ENCODE results near the gene KRT24. TPM values are rescaled to one million over a fixed set of nuclear protein-coding genes. Genes with fewer than 3 reads are reported as not detected.

Gene KRT24
- polyA plus RNA-seq, 6 donors from 2014 or later: not detected

DNA sequence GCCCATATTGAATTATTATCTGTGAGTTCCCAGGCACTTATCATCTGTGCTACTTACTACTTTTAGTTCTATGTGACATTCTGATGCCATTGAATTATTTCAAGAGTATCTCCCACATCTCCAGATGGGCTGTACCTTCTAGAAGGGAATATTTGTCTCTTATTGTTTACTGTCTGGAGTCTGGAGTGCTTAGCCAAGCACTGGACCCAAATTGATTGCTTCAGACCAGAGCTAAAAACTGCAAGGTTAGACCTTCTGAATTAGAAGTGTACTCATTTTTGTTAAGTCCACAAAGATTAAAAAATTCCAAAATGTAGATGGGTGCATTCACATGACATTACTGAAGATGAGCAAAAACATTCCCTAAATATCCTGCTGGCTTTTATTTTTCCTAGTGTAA, 22.6 kb downstream of the KRT24 start:
- Mint-ChIP-seq H3K4me3 (no peak overlapping the region), H3K27ac (no peak overlapping the region), H3K4me1 (no peaks in the 10 kb centered on the region), H3K27me3 (peaks cover 38 to 62% (median 51%) of the 10 kb centered on the region in 3 donors), H3K36me3 (no peaks in the 10 kb centered on the region), H3K9me3 (no peaks in the 10 kb centered on the region)
- no peak for DNase-seq
- no peak for ATAC-seq (ENCODE audit: low read depth in 2 of 2)

DNA sequence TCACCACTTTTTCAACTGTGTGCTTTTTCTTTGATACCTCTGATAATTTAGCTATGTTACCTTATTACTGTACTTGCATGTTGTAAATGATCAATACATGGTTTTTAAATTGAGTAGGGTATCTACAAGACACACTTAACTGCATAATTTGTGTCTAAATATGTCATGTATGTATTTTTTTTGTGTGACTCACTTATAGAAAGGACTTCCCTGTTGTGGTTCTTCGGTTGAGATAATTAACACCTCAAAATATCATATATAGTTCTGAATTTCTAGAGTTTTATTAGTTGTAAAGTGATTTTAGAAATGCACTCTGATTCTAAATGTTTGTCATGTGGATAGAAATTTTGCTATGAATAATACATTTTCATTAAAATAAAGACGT, 24.0 kb downstream of the KRT24 start:
- peaks cover 44 to 73% (median 64%) of the 10 kb centered on the region in 3 donors for H3K27me3 Mint-ChIP-seq
- H3K4me3 Mint-ChIP-seq: no peak overlapping the region
- no peaks in the 10 kb centered on the region for H3K9me3 Mint-ChIP-seq
- DNase-seq: no peak
- H3K4me1 Mint-ChIP-seq: no peaks in the 10 kb centered on the region
- H3K27ac Mint-ChIP-seq: no peak overlapping the region
- ATAC-seq (ENCODE audit: low read depth in 2 of 2): no peak
- no peaks in the 10 kb centered on the region for H3K36me3 Mint-ChIP-seq

DNA sequence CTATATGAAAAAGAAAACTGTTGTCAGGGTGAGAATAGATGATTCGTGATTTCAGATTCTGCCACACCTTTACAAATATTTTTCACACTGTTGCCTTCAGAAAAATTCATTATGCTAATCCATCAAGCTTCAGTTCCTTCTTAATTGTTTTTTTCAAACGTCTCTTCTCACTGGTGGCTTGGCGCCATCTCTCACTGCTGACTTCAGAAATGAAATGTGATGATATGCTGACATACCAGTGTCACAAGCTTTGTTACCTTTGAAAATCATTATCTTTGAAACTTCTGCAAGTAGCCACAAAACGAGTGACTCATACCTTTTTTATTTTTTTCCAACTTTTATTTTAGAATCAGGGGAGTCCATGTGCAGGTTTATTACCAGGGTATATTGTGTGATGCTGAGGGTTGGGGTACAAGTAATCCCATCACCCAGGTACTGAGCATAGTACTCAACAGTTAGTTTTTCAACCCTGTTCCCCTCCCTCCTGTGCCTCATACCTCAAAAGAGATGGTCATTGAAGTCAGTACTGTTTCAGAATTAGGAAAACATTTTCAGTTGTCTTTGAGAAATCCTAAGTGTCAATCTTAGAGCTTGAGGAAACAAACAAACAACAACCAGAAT, 24.5 kb downstream of the KRT24 start:
- no peak overlapping the region for H3K4me3 Mint-ChIP-seq
- no peaks in the 10 kb centered on the region for H3K4me1 Mint-ChIP-seq
- H3K9me3 Mint-ChIP-seq: no peaks in the 10 kb centered on the region
- ATAC-seq (ENCODE audit: low read depth in 2 of 2): no peak
- no peak for DNase-seq
- peaks cover 47 to 76% (median 69%) of the 10 kb centered on the region in 3 donors for H3K27me3 Mint-ChIP-seq
- no peaks in the 10 kb centered on the region for H3K36me3 Mint-ChIP-seq
- no peak overlapping the region for H3K27ac Mint-ChIP-seq

DNA sequence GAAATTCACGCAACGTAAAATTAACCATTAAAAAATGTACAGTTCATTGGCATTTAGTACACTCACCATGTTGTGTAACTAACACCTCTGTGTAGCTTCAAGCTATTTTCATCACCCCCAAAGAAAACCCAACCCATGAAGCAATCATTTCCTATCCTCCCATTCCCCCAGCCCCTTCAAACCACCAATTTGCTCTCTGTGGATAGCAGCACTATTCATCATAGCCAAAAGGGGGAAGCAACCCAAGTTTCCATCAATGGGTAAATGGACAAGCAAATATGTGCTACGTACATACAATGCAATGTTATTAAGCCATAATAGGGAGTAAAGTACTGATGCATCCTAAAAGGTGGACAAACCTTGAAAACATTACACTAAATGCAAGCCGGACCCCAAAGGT, 27.6 kb downstream of the KRT24 start:
- Mint-ChIP-seq H3K27me3 (peaks cover 41 to 66% (median 57%) of the 10 kb centered on the region in 3 donors), H3K27ac (no peak overlapping the region), H3K36me3 (no peaks in the 10 kb centered on the region), H3K4me1 (no peaks in the 10 kb centered on the region), H3K4me3 (no peak overlapping the region), H3K9me3 (no peaks in the 10 kb centered on the region)
- ATAC-seq (ENCODE audit: low read depth in 2 of 2) (no peak), DNase-seq (no peak)

DNA sequence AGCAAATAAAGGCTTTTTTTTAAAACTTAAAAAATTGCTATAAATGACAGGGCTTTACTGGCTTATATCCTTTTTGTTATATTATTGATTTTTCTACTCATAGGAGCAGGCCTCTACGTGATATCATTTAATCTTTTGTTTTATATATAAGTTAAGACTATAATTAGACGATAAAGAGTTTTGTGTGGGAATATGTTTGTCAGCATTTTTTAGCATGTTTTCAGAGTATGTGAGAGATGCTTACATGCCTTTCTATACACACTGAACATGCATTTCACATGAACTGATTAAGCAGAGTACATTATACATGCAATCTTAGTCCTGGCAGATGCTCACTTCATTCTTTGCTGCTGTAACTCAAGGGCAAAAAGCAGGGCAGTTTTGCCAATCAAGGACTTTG, 30.9 kb downstream of the KRT24 start:
- Mint-ChIP-seq H3K9me3 (no peaks in the 10 kb centered on the region), H3K4me1 (no peaks in the 10 kb centered on the region), H3K27me3 (peaks cover 36 to 62% (median 37%) of the 10 kb centered on the region in 3 donors), H3K4me3 (no peak overlapping the region), H3K27ac (no peak overlapping the region), H3K36me3 (no peaks in the 10 kb centered on the region)
- ATAC-seq (ENCODE audit: low read depth in 2 of 2) (no peak), DNase-seq (no peak)

DNA sequence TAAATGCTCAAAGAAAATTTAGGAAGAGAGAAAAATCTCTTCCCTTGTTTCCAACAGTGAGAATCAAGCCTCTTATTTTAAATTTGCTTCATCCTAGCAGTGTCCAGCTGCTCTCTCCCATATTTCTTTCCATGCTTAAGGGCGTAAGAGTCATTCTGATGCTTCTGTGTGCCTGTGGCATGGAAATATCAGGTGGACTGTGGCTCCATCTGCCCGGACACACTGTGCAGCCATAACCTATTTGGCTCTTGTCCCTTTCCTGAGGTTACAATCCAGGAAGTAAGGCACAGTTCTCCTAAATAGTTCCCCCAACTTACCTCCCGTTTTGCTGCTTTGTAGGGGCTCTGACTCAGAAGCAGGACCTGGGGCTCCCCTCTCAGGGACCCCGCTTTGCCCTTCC, 32.3 kb downstream of the KRT24 start:
- ATAC-seq (ENCODE audit: low read depth in 2 of 2) (no peak), DNase-seq (no peak)
- Mint-ChIP-seq H3K4me1 (no peaks in the 10 kb centered on the region), H3K9me3 (no peaks in the 10 kb centered on the region), H3K36me3 (no peaks in the 10 kb centered on the region), H3K27me3 (peaks cover 28 to 56% (median 33%) of the 10 kb centered on the region in 3 donors), H3K27ac (peak overlapping the region in 1 of 6 donors; percentile 55), H3K4me3 (no peak overlapping the region)

DNA sequence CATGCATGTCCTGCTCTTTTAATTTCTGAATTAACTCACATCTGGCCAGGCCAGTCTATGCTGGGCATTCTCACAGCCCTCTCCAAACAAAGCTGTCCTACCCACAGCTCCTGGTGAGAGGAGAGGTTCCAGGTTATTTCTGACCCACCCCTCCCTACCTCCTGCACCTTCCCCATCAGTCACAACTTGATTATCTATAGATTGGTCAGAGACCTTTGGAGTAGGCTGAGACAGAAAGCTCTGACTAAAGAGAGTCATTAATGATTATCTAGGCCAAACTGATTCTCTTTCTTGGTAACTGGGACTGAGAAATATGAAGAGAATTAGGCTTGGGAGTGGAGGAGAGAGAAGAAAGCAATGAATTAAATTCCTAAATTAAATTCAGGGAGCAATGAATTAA, 37.2 kb downstream of the KRT24 start:
- H3K4me1 Mint-ChIP-seq: peaks cover 0 to 6% (median 0%) of the 10 kb centered on the region in 3 donors
- H3K4me3 Mint-ChIP-seq: no peak overlapping the region
- no peaks in the 10 kb centered on the region for H3K9me3 Mint-ChIP-seq
- H3K36me3 Mint-ChIP-seq: no peaks in the 10 kb centered on the region
- peaks cover 38 to 60% (median 53%) of the 10 kb centered on the region in 3 donors for H3K27me3 Mint-ChIP-seq
- no peak overlapping the region for H3K27ac Mint-ChIP-seq
- no peak for DNase-seq
- no peak for ATAC-seq (ENCODE audit: low read depth in 2 of 2)

DNA sequence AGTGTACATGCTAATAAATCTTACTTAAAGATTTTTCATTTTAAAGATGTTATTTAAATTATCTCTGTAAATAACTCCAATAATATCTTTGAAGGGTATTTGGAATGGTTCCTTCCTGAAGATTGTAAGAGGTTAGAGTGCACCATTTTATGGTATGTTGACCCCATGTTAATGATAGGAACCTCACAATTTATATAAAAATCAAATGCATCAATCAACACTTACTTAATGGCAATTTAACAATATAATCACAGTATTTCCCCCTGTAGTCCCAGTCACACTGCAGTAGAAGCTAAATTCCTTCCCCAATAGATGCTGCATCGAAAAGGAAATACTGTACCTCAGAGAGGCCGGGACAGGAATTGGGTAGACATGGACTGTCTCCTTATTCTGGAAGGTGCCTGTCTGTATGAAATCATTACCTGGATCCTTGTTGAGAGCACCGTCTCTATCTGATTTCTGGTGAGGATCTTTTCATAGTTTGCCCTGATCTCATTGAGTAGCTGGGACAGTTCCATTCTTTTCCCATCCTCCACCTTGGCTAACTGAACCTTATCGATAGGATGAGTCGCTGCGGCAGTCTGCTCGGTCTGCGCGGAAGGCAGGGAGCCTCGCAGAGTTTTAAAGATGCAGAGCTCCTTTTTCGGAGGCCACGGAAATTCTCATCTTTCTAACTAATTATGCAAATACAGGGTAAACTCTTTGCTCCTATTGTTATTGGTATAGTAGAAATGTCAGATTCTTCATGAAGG, 38.8 kb downstream of the KRT24 start, which contains the start of gene KRT222:
TSS of gene KRT222 (minus strand) at position 596 of the 752 bp plus-strand sequence. CDS start at position 518, 78 bp downstream.
- Mint-ChIP-seq H3K9me3 (no peaks in the 10 kb centered on the region), H3K36me3 (no peaks in the 10 kb centered on the region), H3K27ac (no peak within 1 kb of the TSS), H3K4me1 (peaks cover 0 to 6% (median 0%) of the 10 kb centered on the region in 3 donors), H3K4me3 (peak within 1 kb of the TSS in 1 of 8 donors; percentile 8), H3K27me3 (peaks cover 38 to 56% (median 51%) of the 10 kb centered on the region in 3 donors)
- ATAC-seq (ENCODE audit: low read depth in 2 of 2) (no peak), DNase-seq (no peak)

DNA sequence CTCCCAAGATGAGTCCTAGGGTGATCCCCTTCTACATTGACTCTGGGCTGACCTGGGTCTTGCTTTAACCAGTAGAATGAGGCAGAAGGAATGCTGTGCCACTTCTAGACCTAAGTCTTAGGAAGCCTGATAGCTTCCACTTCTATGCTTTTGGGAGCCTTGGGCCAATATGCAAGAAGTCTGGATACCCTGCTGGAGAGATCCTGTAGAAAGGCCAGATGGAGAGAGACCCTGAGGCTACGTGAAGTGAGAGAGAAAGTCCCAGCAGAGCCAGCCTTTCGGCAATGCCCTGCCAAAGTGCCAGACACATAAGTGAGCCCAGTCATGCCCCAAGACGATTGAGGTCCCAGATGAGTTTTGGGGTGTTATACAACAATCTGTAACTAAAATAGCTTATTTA, 40.3 kb downstream of the KRT24 start:
- no peak overlapping the region for H3K27ac Mint-ChIP-seq
- H3K27me3 Mint-ChIP-seq: peaks cover 38 to 61% (median 49%) of the 10 kb centered on the region in 3 donors
- DNase-seq (no peak), ATAC-seq (ENCODE audit: low read depth in 2 of 2) (no peak)
- peaks cover 0 to 2% (median 0%) of the 10 kb centered on the region in 7 donors for H3K9me3 Mint-ChIP-seq
- H3K4me3 Mint-ChIP-seq: no peak overlapping the region
- H3K4me1 Mint-ChIP-seq: peaks cover 0 to 6% (median 0%) of the 10 kb centered on the region in 3 donors
- H3K36me3 Mint-ChIP-seq: no peaks in the 10 kb centered on the region

DNA sequence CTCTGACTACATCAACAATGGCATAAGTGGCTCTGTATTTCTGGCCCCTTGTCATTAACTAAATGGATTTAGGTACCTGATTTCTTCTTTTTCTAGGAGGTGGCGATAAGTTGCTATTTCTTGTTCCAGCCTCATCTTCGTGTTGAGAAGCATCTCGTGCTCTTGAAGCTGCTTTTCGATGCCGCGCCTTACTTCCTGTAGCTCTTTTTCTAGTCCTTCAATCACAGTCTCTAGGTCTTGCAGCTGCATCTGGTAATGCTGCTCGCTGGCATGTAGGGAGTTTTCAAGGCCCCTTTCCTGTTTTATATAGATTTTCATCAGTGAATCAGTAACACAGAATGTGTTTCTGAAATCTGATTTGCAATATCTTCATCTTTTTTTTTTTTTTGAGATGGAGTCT, 43.6 kb downstream of the KRT24 start:
- Mint-ChIP-seq H3K36me3 (no peaks in the 10 kb centered on the region), H3K4me1 (peaks cover 0 to 3% (median 0%) of the 10 kb centered on the region in 3 donors), H3K9me3 (peaks cover 0 to 2% (median 0%) of the 10 kb centered on the region in 7 donors), H3K27me3 (peaks cover 22 to 48% (median 31%) of the 10 kb centered on the region in 3 donors), H3K27ac (no peak overlapping the region), H3K4me3 (peak overlapping the region in 1 of 8 donors; percentile 57)
- DNase-seq: no peak
- ATAC-seq (ENCODE audit: low read depth in 2 of 2): no peak

DNA sequence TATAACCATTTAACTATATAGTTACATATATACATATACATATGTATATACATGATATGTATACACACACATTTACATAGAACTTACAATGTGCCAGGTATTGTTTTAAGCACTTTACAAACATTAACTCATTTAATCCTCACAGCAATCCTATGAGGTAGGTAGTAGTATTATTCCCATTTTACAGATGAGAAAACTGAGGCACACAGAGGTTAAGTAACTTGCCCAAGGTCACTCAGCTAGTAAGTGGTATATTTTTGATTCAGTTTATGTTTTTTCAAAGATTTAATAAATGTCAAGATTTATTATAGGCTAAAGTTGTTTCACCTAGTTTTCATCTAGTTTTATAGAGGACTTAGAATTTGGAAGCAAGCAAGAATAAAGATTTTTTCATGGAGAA, 45.2 kb downstream of the KRT24 start:
- H3K9me3 Mint-ChIP-seq: peaks cover 0 to 2% (median 0%) of the 10 kb centered on the region in 7 donors
- DNase-seq (no peak), ATAC-seq (ENCODE audit: low read depth in 2 of 2) (no peak)
- no peaks in the 10 kb centered on the region for H3K36me3 Mint-ChIP-seq
- no peaks in the 10 kb centered on the region for H3K4me1 Mint-ChIP-seq
- H3K27ac Mint-ChIP-seq: no peak overlapping the region
- no peak overlapping the region for H3K4me3 Mint-ChIP-seq
- H3K27me3 Mint-ChIP-seq: peaks cover 14 to 38% (median 23%) of the 10 kb centered on the region in 3 donors

DNA sequence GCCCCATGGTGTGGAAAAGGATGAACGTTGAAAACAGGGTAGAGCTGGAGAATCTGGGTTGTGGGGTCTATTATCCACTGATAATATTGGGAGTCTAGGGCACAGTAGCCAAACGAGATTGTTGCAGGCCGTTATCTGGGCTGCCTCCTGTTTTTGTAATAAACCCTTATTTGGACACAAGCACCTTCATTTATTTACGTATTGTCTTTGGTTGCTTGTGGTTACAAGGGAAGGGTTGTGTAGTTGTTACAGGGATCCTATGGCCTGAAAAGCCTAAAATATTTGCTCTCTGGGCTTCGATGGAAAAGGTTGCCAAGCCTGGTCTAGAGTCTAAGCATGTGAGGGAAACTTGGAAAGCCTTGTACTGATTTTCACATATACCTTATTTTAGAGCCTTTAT, 51.6 kb downstream of the KRT24 start:
- peaks cover 0 to 6% (median 0%) of the 10 kb centered on the region in 3 donors for H3K27me3 Mint-ChIP-seq
- no peak for DNase-seq

DNA sequence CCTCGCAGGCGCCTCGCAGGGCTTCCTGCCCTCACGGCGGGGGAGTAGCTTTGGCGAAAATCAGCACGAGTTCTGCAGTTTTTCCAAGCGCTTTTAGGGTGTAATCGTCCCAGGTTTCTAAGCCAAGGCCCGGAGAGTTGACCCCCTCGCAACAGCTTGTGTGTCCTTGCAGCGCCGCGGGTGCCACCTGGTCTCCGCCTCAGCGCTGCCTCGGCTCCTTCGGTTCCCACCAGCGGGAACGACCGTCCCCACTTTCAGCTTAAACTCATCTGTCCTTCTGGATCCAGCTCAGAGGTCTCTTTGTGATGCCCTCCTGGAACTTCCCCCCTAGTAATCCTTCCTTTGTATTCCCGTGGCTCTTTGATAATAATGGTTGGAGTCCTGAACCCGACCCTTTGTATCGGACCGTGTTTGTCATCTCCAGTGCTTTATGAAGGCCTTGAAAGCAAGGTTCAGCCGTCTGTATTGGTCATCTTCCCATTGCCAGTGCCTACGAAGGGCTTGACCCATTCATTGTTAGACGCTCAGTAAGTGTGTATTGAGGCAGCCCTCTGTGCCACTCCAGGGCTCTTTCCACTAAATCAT, 55.1 kb downstream of the KRT24 start:
- H3K9me3 Mint-ChIP-seq: no peaks in the 10 kb centered on the region
- H3K4me3 Mint-ChIP-seq: peak overlapping the region; percentile 86 to 100 (median 98)
- H3K27me3 Mint-ChIP-seq: no peaks in the 10 kb centered on the region
- ATAC-seq (ENCODE audit: low read depth in 2 of 2) (peak; percentile 2 to 12), DNase-seq (peak; percentile 1)
- peaks cover 3 to 7% of the 10 kb centered on the region in 2 donors for H3K36me3 Mint-ChIP-seq
- H3K4me1 Mint-ChIP-seq: peaks cover 16 to 39% (median 37%) of the 10 kb centered on the region in 3 donors
- peak overlapping the region; percentile 99 to 100 (median 100) for H3K27ac Mint-ChIP-seq

More for the DNA sequence above, 51.6 kb downstream of the KRT24 start:
- no peaks in the 10 kb centered on the region for H3K36me3 Mint-ChIP-seq
- H3K4me1 Mint-ChIP-seq: peaks cover 8 to 19% (median 18%) of the 10 kb centered on the region in 3 donors
- H3K27ac Mint-ChIP-seq: no peak overlapping the region
- no peak for ATAC-seq (ENCODE audit: low read depth in 2 of 2)
- H3K9me3 Mint-ChIP-seq: no peaks in the 10 kb centered on the region
- H3K4me3 Mint-ChIP-seq: peak overlapping the region in 1 of 8 donors; percentile 40

Measured in naive B cell (primary cell).